ENCODE data around the gene REV3L.

REV3L gene

DNA sequence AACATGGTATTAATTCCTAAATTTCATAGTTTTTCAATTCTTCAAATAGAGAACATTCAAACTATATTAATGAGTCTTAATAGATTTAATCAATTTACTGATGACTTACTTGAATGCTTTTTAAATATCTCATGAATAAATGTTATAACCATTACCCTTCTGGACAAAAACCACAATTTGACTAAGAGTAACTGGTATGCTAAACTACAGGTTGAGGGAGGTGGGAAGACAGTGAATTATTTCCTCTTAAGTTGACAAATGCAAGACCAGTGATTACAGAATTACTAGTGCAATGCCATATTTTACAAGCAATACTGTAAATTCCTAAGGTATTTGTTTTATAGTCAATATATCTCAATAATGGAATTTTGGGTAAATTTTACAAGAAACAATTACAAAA lies 65.1 kb downstream of the REV3L start:
- DNase-seq = no peak

DNA sequence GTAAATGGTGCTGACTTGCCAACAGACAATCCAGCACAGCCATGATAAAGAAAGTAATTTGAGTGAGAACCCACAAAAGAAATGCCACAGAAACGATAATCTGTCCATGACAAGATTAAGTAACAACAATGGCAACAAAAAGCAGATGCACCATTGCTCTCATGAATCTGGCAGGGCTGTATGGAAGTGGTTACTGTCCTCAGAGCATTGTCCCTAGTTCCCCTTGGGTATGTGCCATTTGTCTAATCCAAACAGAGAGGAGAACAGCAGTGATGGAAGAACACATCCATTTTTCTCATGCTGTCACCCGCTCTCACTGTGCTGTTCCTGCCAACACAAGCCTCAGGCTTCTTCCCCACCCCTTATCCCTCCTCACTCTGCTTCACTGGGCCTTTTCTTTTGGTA lies 65.8 kb downstream of the REV3L start:
- DNase-seq = no peak

DNA sequence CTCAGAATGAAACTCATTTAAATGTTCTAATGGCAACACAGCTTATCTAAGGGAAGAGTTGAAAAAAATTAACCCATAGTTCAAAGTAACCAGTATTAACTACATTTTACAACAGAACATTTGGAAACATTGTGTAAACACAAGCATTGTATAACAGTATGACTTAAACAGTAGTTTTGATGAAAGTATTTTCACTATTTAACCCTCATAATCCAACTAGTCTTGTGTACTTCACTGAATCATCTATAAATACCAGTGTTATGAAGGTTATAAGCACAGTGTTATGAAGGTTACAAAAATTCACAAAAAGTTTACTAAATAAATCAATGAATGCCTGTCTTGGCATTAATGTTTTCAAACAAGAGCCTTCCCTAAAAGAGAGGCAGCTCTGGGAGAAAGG lies 66.5 kb downstream of the REV3L start:
- no peak for DNase-seq

DNA sequence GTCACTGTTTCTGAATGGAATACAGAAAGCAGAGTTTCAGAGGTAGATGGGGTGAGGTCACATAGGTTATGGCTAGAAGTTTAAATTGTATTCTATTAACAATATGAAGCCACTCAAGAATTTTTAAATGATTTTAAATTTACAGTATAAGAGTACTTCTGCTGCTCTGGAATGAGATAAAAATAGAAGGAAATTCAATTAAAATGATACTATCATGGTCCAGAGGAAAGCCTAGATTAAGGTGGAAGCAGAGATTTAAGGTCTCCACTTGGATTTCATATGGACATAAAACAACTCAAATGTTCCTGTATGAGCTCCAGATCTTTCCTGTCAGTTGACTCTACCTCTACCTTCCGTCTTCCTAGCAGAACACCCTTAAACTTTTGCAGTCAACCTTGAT lies 68.6 kb downstream of the REV3L start:
- no peak for DNase-seq

DNA sequence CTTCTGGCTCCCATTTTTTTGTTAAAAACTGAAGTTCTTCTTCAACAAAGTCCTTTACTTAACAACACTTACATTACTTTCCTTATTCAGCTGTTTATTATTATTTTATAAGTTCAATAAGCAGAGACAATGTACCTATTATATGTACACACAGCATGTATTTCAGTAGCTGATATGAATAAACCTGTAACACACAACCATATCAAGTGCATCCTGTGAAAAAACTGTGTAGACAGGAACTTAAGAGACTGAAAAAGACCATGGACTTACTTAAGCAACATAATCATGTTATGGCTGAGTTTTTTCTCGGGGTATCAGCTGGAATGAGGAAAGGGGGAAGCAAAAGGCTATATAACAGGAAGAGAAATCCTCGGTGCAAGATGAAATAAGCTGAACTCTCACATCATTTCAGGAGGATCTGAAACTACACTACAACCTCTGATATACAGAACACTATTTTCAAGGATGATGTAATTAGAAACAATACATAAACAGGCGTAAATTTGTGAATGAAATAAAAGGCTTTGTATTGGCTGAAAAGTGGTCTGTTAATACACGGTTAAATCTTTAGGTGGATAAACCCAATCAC lies 70.9 kb downstream of the REV3L start:
- no peak for DNase-seq

DNA sequence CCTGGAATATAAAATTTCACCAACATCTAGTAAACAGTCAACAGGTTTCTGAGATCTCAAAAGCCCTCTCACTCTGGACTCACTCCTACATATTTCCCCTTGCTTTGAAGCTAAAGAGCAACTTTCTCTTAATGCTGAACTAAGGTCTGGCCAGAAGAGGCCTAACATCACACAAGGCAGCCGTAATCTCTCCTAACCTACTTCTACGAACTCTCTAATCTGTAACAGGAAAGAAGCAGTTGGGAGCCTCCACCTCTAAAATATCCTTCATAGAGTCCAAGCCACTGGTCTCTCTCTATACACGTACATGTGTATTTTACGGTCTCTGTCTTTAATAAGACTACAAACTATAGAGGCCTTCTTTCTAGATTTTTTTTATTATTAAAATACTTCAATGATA lies 72.0 kb downstream of the REV3L start:
- no peak for DNase-seq

DNA sequence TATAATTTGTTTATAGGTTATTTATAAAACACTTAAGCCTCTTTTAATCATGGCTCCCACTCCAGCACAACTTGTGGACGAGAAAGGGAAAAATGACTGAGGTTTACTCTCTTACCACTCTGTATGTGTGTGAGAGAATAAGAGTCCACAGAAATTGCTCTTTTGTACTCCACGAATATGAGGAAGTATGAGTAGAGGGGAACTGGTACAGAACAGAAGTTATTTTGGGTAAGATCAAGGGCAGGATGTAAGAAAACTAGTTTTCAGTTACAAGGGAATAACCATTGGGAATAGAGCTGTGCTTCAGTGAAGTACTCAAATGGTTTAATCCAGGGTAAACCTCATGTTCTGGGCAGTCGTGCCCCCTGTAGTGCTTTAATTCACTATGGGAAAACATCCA lies 72.6 kb downstream of the REV3L start:
- no peak for DNase-seq

DNA sequence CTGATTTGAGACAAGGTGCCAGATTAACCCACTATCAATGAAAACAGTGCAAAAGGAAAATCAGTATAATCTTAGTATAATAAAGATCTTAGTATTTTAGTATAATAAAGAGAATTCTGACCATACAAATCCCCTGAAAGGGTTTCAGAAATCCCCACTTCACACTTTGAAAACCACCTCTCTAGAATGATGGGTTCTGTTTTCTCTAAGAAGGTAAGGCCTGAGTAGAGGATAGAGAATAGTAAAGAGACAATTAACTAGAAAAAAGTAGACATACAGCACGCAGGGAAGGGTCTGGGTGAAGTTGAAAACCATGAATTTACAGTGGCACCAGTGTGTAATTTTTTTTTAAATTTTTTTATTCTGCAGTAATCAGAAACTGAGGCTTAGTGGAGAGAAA lies 73.6 kb downstream of the REV3L start:
- no peak for DNase-seq

DNA sequence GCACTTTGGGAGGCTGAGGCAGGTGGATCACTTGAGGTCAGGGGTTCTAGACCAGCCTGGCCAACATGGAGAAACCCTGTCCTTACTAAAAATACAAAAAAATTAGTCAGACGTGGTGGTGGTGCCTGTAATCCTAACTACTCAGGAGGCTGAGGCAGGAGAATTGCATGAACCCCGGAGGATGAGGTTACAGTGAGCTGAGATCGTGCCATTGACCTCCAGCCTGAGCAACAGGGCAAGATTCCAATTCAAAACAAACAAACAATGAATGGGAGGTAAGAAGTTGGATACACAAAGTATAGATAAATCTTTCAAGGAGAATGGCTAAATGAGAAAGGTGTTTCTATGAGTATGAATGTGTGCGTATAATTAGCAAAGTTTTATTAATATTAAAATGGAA lies 75.3 kb downstream of the REV3L start:
- no peak for DNase-seq

DNA sequence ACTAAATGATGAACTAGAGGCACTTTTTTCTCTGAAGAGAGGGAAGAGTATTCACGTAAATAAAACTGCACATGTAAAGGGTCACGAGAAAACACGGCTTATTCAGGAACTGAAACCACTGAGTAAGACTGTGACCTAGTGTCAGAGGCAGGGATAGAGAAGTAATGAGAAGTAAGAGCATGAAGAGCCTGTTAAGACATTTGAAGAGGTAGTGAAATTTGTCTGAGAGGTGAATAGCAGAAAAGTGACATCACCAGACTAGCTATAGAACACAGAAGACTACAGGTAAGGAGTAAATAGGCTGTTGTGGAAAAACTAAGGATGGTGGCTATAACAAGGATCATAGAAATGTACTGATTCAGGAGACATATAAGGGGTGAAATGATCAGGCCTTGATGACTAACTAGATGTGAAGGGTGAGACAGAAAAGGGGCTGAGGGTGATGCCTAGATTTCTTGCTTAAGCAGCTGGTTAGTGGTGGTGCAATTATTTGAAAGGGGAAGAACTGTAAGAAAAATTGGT lies 76.8 kb downstream of the REV3L start:
- no peak for DNase-seq

DNA sequence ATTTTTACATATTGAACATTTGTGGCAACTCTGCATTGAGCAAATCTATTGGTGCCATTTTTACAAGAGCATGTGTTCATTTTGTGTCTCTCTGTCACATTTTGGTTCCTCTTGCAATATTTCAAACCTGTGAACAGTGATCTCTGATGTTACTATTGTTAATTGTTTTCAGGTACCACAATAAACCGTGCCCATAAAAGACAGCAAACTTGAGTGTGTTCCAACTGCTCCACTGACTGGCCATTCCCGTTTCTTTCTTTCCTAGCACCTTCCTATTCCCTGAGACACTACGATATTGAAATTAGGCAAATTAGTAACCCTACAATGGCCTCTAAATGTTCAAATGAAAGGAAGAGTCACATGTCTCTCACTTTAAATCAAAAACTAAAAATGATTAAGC lies 79.6 kb downstream of the REV3L start:
- no peak for DNase-seq

DNA sequence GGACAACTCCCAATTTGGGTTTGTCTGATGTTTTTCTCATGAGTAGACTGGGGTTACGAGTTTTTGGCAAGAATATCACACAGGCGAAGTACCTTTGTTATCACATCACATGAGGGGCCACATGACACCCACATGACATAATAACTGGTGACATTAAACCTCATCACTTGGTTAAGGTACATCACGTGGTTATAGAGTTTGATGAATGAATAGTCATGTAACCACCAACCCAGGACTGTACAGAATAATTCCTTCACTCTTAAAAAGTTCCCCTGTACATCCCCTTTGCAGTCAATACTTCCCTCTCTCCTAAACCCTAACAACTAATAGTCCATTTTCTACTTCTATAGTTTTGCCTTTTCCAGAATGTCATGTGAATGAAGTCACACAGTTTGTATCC lies 83.4 kb downstream of the REV3L start:
- DNase-seq = no peak

DNA sequence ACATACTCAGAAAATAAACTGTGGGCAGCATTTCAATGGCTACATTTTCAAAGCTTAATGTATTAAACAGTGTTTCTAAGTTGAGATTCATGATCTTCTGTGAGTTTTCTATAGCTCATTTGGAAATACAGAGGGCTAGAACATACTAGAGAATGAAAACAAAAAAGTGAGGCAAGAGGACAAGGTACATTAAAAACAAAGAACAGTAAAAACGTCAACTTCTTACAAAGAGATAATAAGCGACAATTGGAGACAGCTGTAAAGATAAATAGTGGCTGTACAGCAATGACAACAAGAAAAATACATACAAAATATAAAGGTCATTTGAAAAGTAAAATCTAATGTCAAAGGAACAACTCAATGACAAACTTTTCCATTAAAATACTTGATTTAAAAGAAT lies 94.3 kb downstream of the REV3L start:
- DNase-seq = no peak

DNA sequence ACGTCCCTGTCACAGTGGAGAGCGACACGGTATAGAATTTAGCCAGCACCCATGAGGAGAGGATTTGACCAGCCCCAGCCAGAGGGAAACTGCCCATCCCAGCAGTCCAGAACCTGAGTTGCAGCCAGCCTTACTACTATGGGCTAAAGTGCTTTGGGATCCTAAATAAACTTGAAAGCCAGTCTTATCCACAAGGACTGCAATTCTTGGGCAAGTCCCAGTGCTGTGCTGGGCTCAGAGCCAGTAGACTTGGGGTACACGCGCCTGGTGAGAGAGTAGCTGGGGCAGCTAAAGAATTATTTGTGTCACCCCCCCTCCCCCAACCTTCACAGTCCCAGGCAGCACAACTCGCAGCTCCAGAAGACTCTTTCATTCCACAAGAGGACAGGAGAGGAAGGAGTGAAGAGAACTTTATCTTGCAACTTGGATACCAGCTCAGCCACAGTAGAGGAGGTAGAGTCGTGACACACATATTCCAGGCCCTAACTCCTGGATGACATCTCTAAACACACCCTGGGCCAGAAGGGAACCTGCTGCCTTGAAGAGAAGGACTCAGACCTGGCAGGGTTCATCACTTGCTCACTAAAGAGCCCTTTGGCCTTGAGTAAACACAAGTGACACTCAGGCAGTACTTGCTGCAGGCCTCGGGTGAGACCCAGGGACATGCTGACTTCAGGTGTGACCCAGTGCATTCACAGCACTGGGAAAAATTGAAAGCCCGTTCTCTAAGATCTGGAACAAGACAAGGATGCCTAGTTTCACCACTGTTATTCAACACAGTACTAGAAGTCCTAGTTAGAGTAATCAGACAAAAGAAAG lies 100.3 kb downstream of the REV3L start:
- DNase-seq = no peak

DNA sequence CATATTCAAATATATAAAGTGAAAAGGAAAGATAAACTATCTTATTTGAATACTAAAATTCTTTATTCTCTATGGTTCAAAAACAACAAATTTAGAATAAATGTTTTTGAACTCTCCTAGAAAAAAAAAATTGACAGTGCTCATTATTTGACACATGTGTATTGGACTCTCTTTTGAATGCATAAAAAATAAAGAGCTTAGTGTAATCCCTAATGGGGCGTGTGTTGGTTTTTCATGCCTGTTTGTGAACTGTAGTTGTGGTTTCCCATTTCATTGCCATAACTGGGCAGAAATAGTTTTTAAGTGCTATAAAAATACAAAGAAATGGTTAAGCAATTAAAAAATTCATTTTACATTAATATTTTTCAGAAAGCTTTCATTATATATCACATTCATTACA lies 101.3 kb downstream of the REV3L start:
- DNase-seq = no peak

DNA sequence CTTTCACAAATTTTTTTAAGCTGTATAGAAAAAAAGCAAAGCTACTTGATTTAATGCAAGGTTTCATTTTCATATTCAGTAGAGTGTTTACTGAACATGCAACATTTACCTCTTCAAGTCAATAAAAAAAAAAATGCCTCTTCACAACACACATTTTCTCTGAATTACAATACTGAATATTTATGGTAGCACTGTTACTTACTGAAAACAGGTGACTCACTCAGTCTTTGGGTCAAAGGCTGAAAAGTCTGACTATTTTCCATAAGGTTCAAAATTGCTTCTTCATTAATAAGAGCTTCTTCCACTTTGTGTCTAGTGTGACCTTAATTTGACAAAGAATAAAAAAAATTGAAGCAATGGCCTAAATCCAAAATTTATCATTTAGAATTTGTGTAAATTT lies 101.9 kb downstream of the REV3L start:
- no peak for DNase-seq

DNA sequence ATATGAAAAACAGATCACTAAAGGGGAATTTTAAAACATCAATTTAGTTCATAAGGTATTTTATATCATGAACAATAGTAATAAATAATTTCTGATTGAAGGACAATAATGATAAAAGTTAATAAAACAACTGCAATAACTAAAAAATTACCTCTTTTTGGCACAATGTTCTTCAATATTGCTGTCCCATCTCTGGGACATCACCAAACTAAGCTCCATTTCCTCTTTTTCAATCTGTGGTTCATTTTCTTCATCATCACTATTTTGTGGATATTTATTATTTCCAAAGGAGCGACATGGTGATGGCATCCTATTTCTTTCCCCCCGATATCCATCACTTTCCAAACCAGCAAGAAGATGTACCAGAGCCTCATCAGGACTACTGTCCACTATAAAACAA lies 103.2 kb downstream of the REV3L start:
- DNase-seq = no peak

DNA sequence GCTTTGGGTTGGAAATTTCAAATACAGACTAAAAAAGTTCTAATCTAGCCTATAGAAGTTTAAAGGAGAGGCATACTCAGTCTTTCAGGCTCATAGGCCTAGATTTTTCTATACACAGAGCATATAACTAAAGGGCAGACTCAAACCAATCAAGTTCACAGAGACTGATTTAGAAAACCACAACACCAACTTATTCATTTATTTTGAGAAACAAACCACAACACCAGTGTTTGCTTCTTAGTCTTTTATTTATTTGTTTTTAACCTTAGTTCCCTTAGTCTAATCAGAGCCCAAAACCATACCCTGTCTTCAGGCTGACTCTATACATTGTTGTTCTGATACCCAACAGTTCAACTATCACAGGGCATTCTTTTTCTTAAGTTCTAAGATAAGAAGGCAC lies 103.7 kb downstream of the REV3L start:
- DNase-seq = no peak

DNA sequence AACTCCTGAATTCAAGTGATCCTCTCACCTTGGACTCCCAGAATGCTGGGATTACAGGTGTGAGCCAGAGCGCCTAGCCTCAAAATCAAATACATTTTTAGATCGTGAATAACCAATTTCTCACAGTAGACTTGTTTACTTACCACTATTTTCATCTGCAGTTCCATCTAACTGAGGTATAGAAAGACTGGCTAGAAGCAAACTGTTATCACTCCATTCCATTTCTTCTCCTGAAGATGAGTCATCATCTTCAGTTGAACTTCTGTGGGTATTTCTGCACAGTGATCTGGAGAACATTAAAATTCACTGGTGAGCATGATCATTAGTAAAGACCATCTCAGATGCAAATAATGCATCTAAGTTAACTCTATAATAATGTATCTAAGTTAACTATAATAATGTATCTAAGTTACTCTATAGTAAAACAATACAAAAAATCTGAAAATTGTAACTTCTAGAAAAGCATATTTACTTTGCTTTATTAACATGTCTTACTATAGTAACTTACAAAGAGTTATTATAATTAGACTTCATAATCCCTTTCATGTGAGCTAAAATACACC lies 105.4 kb downstream of the REV3L start:
- no peak for DNase-seq

DNA sequence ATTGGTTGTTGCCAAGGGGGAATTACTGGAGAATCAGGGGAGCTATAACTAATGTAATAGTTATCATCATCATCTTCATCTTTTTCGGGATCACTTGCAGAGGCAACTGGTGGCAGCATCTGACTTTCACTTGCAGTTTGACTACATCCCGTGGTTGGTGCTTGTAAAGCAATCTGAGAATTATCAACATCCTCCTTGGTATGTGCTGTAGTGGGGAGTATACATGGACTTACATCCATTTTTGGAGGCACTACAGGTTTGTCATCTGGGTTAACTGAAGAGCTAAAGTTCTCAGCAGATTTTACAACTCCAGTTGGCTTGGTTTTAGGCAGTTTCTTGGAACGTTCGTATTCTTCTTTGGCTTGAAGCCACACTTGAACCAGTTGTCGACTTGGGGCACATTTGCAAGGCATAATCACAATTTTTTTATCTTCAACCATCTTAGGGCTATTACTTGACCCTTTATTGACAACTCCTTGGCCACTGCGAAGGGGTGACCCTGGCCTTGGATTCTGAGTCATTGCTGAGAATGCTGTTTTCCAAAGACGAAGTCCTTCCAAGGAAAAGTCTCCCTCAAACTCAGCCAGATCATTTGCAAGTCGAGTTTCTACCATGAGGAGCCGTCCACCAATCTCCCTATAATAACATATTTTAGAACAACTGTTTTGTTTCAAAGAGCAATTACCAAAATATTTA lies 115.5 kb downstream of the REV3L start:
- no peak for DNase-seq

DNA sequence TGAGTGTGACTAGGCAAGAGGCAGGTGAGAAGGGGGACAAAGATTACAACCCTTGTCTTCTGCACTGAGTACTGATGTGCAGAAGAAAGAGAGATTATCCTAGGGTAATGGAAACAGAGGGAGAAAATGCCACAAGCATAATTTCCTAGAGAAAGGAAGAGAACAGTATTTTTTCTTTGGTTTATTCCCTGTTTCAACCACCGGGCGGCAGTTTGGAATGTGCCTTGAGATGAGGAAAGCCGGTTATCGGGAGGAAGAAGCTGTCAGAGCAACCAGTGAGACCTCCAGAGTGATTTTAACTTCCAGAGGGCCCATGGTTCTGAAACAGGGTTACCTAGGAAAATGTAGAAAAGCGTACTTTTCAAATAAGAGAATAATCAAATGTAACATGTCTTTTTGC lies 121.4 kb downstream of the REV3L start:
- no peak for DNase-seq

DNA sequence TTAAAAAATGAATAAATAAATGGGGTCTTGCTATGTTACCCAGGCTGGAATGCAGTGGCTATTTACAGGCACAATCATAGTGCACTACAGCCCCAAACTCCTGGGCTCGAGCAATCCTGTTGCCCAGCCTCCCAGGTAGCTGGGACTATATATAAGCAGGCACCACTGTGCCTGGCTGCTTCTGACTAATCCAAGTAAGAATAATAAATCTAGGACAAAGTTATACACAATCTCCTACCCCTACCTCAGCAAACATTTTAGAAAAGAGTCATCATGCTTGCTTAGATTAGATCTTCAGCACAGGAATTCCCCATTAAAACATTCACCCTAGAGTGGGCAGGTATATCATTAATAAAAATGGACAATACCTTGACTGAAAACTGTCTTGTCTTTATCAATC lies 124.6 kb downstream of the REV3L start:
- no peak for DNase-seq

DNA sequence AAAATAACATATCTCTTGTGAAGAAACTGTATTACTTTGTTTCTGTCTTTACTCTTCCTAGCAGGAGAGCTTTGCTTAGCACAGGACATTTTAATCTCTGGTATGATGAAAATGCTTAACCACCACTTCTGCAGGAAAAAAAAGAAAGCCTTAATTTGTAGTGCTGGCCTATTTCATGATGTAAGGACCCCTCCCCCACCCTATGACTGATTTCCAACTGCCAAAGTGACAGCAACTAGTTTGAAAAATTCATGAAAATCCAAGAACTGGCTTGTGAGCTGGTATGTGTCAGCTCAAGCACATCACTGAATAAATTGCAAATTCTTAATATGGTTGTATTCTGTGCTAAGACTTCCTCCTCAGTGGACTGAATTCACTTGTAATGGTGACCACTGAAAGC lies 125.3 kb downstream of the REV3L start:
- no peak for DNase-seq

DNA sequence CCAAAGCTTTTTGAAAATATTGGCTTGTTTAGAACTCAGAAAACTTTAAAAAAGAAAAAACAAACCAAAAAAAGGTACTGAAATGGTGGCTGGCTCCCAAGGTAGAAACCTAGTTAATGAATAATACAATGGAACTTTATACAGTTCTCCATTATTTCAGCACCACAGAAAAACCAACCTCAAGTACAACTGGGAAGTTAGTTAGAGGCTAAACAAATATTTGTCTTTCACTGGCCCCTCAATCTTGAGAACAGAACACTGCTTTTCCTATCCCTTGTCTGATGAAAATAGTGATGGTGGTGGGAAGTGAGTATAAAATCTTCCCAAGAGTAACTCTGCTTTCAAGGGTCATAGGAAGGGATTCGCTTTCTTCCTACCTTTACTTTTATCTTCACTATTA lies 126.5 kb downstream of the REV3L start:
- no peak for DNase-seq

Data from activated CD8-positive, alpha-beta memory T cell treated with anti-CD3 and anti-CD28 coated beads for 24 hours (primary cell).